Bone marrow (tissue), 2 donors: Measurements from ENCODE around the gene TSPAN18.

ENCODE experiments used
- DNase-seq, 2 donors: peaks; one replicate each; lab custom pipeline; 2025; lab: John Stamatoyannopoulos, UW

The TSPAN18 gene

GRCh38 chr11:44797051-44797450 lies 70.3 kb downstream of the TSPAN18 start:
- DNase-seq, result no peak

- DNase-seq, result no peak
Observed at GRCh38 chr11:44797886-44798606, 71.3 kb downstream of the TSPAN18 start.

GRCh38 chr11:44798607-44798972 lies 71.8 kb downstream of the TSPAN18 start:
- DNase-seq, result no peak

GRCh38 chr11:44799012-44799411 lies 72.2 kb downstream of the TSPAN18 start:
- no peak for DNase-seq

- DNase-seq, result no peak
Observed at GRCh38 chr11:44802347-44802746, 75.6 kb downstream of the TSPAN18 start.

GRCh38 chr11:44803009-44803408 lies 76.2 kb downstream of the TSPAN18 start:
- DNase-seq, result no peak

- DNase-seq, result no peak
Observed at GRCh38 chr11:44804449-44805437, 78.0 kb downstream of the TSPAN18 start.

GRCh38 chr11:44805596-44805995 lies 78.8 kb downstream of the TSPAN18 start:
- DNase-seq, result no peak

GRCh38 chr11:44808053-44808753 lies 81.4 kb downstream of the TSPAN18 start:
- no peak for DNase-seq

- no peak for DNase-seq
Observed at GRCh38 chr11:44809283-44809682, 82.5 kb downstream of the TSPAN18 start.

GRCh38 chr11:44811841-44812448 lies 85.2 kb downstream of the TSPAN18 start:
- no peak for DNase-seq

GRCh38 chr11:44812971-44813370 lies 86.2 kb downstream of the TSPAN18 start:
- DNase-seq, result no peak

- no peak for DNase-seq
Observed at GRCh38 chr11:44813401-44813800, 86.6 kb downstream of the TSPAN18 start.

GRCh38 chr11:44814881-44815592 lies 88.3 kb downstream of the TSPAN18 start:
- DNase-seq, result no peak

- DNase-seq, result no peak
Observed at GRCh38 chr11:44815917-44816456, 89.2 kb downstream of the TSPAN18 start.

- DNase-seq, result no peak
Observed at GRCh38 chr11:44816761-44817160, 90.0 kb downstream of the TSPAN18 start.

- DNase-seq, result no peak
Observed at GRCh38 chr11:44817207-44817949, 90.6 kb downstream of the TSPAN18 start.

- DNase-seq, result no peak
Observed at GRCh38 chr11:44818110-44818509, 91.3 kb downstream of the TSPAN18 start.

- no peak for DNase-seq
Observed at GRCh38 chr11:44819346-44819745, 92.6 kb downstream of the TSPAN18 start.

- no peak for DNase-seq
Observed at GRCh38 chr11:44822369-44822768, 95.6 kb downstream of the TSPAN18 start.
